HEK293T (cell line): ENCODE measurements around the gene COMMD10.

Source experiments
- FOXA1 ChIP-seq: fragments of 450-650 bp; IDR thresholded peaks from 2 replicates; pipeline ENCODE4 v1.6.1; 2016; ENCODE audit warnings: mild to moderate bottlenecking
- FOXM1 ChIP-seq: fragments of 450-650 bp; IDR thresholded peaks from 2 replicates; pipeline ENCODE4 v1.6.1; 2017; ENCODE audit warnings: mild to moderate bottlenecking, borderline replicate concordance
- L3MBTL2 ChIP-seq: fragments of 450-650 bp; conservative IDR thresholded peaks from 2 replicates; pipeline ENCODE4 v1.6.1; 2016; ENCODE audit warnings: mild to moderate bottlenecking

- TF ChIP-seq L3MBTL2 = no peak
- no peak for TF ChIP-seq FOXA1
- TF ChIP-seq FOXM1 = no peak
Measured at GRCh38 chr5:116248432-116248831, 163.6 kb downstream of the COMMD10 start.
